ENCODE results near the gene EHD1.

EHD1 gene

DNA sequence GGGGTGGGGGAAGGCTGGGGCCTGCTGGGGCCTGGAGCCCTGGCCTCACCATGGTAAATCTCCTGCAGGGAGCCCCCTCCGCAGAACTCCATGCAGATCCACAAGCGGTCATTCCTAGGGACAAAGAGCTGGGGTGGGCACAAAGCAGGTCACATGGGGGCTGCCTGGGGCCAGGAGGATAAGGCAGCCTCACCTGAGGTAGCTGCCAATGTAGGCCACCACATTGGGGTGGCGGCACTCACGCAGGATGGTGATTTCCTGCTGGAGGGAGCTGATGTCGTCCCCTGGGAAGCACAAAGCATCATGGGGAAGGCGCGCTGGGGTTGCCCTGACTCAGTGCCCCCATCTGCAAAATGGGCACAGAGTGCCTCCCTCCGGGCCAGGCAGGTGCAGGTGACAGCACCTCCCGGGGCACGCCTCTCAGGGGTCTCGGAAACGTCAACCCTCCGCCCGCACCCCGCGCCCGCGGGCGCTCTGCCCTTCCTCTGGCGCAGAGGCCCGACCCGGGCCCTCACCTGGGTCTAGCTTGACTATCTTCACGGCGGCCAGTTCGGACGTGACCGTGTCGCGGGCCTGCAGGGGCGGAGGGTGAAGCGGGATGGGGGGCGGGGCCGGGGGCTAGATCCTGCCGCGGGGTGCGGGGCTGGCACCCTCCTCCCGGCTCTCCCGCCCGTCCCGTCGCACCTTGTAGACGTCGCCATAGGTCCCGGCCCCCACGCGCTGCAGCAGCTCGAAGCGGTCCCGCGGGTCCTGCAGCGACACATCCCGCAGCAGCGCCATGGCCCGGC is 75.9 kb downstream of the EHD1 start:
- peak in 1 of 4 experiments; percentile 29 for DNase-seq (ENCODE audit: low read depth in 4 of 4, low spot score in 1 of 4)
